Parathyroid adenoma (tissue), 2 donors: ENCODE results near the gene TNRC6C.

Experiments used
- H2AFZ ChIP-seq: fragments of 300-600 bp; sonication (generic); one replicate; pipeline ENCODE4 v1.7.0; 2017; ENCODE audit warnings: antibody characterized with exemption, mild to moderate bottlenecking
- H3K27ac ChIP-seq: fragments of 300-600 bp; sonication (generic); one replicate; pipeline ENCODE4 v1.7.0; 2017
- H3K27me3 ChIP-seq: fragments of 300-600 bp; sonication (generic); one replicate; pipeline ENCODE4 v1.7.0; 2017; ENCODE audit warnings: low read length; ENCODE audit not compliant: control insufficient read depth, insufficient read depth
- H3K36me3 ChIP-seq: fragments of 300-600 bp; sonication (generic); one replicate; pipeline ENCODE4 v1.7.0; 2017; ENCODE audit warnings: low read length; ENCODE audit not compliant: control insufficient read depth, insufficient read depth
- H3K4me1 ChIP-seq: fragments of 300-600 bp; sonication (generic); one replicate; pipeline ENCODE4 v1.7.0; 2017; ENCODE audit warnings: control low read depth
- H3K4me2 ChIP-seq: fragments of 300-600 bp; sonication (generic); one replicate; pipeline ENCODE4 v1.7.0; 2017; ENCODE audit warnings: low read length
- H3K4me3 ChIP-seq: fragments of 300-600 bp; sonication (generic); one replicate; pipeline ENCODE4 v1.7.0; 2017; ENCODE audit warnings: low read depth, low read length
- H3K79me2 ChIP-seq: fragments of 300-600 bp; sonication (generic); one replicate; pipeline ENCODE4 v1.7.0; 2017; ENCODE audit warnings: control low read depth
- H3K9ac ChIP-seq: fragments of 300-600 bp; sonication (generic); one replicate; pipeline ENCODE4 v1.7.0; 2017; ENCODE audit warnings: mild to moderate bottlenecking
- H3K9me3 ChIP-seq: fragments of 300-600 bp; sonication (generic); one replicate; pipeline ENCODE4 v1.7.0; 2017; ENCODE audit warnings: low read length; ENCODE audit not compliant: control insufficient read depth
- TF ChIP-seq, protein P1 (sequence below): fragments of 300-600 bp; sonication (generic); IDR thresholded peaks from one replicate; pipeline ENCODE4 v1.7.0; 2017; ENCODE audit warnings: antibody characterized with exemption, mild to moderate bottlenecking
- donor health status: primary hyperparathyroidism.

The TNRC6C gene

DNA sequence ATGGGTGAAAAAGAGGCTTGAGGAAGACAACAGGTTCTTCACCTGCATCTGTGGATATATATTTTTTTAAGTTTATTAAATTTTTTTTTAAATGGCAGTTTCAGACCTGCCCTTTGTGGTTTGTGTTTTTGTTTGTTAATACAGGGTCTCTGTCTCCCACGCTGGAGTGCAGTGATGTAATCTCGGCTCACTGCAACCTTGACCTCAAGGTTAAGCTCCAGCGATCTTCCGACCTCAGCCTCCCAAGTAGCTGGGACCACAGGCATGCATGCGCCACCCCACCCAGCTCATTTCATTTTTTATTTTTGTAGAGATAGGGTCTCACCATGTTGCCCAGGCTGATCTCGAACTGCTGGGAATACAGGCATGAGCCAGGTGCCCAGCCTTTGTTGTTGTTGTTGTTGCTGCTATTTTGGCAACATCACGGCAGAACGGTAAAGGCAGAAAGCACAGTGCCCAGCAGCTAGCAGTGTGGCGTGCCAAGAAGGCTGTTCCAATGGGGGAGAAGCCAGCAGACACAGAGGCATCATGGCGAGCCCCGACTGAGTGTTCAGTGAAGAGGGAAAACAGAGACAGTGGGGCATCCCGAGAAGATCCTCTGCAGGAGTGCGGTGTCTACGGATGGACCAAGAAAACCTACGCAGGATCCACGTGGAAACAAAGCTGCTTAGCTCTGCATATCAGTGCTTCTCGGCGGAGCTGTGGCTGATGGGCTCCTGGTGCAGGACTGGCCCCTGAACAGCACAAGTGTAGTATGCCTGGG lies 150.4 kb downstream of the TNRC6C start:
- TF ChIP-seq, protein P1, sequence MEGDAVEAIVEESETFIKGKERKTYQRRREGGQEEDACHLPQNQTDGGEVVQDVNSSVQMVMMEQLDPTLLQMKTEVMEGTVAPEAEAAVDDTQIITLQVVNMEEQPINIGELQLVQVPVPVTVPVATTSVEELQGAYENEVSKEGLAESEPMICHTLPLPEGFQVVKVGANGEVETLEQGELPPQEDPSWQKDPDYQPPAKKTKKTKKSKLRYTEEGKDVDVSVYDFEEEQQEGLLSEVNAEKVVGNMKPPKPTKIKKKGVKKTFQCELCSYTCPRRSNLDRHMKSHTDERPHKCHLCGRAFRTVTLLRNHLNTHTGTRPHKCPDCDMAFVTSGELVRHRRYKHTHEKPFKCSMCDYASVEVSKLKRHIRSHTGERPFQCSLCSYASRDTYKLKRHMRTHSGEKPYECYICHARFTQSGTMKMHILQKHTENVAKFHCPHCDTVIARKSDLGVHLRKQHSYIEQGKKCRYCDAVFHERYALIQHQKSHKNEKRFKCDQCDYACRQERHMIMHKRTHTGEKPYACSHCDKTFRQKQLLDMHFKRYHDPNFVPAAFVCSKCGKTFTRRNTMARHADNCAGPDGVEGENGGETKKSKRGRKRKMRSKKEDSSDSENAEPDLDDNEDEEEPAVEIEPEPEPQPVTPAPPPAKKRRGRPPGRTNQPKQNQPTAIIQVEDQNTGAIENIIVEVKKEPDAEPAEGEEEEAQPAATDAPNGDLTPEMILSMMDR, result no peak
- Histone ChIP-seq H3K27ac (no peak overlapping the region), H3K27me3 (no peaks in the 10 kb centered on the region), H3K79me2 (no peaks in the 10 kb centered on the region), H3K4me2 (no peak overlapping the region), H3K9ac (no peak overlapping the region), H3K9me3 (no peaks in the 10 kb centered on the region), H3K36me3 (no peaks in the 10 kb centered on the region), H2AFZ (no peak overlapping the region), H3K4me1 (peaks cover 4% of the 10 kb centered on the region), H3K4me3 (no peak overlapping the region)

DNA sequence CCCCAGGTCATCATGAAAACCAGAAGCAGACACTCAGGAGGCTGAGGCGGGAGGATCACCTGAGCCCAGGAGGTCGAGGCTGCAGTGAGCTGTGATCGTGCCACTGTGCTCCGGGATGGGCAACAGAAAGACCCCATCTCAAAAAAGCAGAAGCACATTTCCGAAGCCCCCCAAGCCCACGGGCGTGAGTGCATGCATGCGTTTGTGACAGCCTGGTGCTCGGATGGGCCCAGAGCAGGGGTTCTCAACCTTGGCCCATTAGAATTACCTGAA lies 150.9 kb downstream of the TNRC6C start:
- Histone ChIP-seq H3K4me3 (no peak overlapping the region), H3K79me2 (no peaks in the 10 kb centered on the region), H3K4me1 (peaks cover 4% of the 10 kb centered on the region), H3K4me2 (no peak overlapping the region), H3K9me3 (no peaks in the 10 kb centered on the region), H3K36me3 (no peaks in the 10 kb centered on the region), H3K9ac (no peak overlapping the region), H2AFZ (no peak overlapping the region), H3K27ac (no peak overlapping the region), H3K27me3 (no peaks in the 10 kb centered on the region)
- TF ChIP-seq, protein P1, result no peak

DNA sequence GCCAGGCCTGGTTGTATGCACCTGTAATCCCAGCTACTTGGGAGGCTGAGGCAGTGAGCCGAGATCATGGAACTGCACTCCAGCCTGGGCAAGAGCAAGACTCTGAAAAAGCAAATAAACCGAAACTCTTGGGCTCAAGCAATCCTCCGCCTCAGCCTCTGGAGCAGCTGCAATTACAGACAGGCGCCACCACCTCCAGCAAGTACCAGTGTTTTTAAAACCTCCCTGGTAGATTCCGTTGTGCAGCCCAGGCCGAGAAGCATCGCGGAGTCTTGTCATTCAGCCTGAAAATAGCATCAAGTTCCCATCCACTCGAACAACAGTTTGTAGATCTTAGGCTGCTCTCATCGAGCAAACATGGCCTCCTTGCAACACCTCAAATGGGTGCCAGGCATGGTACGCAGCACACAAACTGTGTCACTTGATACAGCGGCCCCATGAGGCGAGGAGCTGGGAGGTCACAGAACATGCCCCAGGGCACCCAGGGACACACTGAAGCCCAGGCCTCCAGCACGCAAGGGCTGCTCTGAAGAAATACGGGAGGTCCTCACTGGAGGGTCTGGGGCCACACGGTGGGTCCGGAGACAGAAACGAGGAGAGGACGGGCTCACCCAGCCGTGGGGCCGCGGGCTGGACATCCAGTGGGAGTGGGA lies 152.0 kb downstream of the TNRC6C start:
- H3K79me2 ChIP-seq, result no peaks in the 10 kb centered on the region
- H3K4me3 ChIP-seq, result no peak overlapping the region
- TF ChIP-seq, protein P1, result no peak
- no peak overlapping the region for H3K4me2 ChIP-seq
- no peaks in the 10 kb centered on the region for H3K36me3 ChIP-seq
- no peaks in the 10 kb centered on the region for H3K9me3 ChIP-seq
- no peak overlapping the region for H2AFZ ChIP-seq
- H3K9ac ChIP-seq, result no peak overlapping the region
- H3K4me1 ChIP-seq, result peaks cover 4% of the 10 kb centered on the region
- no peak overlapping the region for H3K27ac ChIP-seq
- no peaks in the 10 kb centered on the region for H3K27me3 ChIP-seq

DNA sequence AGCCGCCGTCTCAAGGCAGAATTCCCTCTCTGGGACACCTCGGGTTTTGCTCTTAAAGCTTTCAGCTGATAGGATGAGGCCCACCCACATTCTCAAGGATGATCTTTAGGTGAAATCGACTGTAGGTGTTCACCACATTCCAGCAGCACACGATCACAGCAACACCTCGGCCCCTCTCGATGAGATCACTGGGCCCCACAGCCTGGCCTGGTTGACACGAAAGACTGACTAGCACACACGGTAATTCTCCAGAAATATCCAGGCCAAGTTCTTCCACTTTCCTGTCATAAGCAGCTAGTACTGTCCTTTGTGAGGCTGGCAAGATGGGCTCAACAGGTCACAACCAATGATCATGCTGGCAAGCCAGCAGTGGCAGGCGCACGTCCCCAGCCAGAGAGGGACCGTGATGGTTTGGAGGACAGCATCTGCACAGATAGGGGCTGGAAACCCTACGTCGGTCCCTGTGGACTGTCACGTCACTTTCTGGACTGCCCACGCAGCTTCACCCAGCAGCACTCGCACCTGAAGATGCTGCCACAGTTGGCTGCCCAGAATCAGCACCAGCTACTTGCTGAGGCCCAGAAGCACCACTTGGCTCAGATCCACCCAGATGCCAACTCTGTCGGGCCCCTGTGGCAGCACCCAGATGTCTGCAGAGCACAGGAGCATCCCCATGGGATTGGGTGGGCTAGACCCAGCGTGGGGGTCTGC lies 152.7 kb downstream of the TNRC6C start:
- no peak overlapping the region for H3K4me2 ChIP-seq
- no peaks in the 10 kb centered on the region for H3K9me3 ChIP-seq
- TF ChIP-seq, protein P1, result no peak
- H3K79me2 ChIP-seq, result no peaks in the 10 kb centered on the region
- H3K27ac ChIP-seq, result no peak overlapping the region
- H3K27me3 ChIP-seq, result no peaks in the 10 kb centered on the region
- peaks cover 4% of the 10 kb centered on the region for H3K4me1 ChIP-seq
- no peak overlapping the region for H3K9ac ChIP-seq
- no peak overlapping the region for H2AFZ ChIP-seq
- no peak overlapping the region for H3K4me3 ChIP-seq
- no peaks in the 10 kb centered on the region for H3K36me3 ChIP-seq
